ENCODE data around the gene MAST2. TPM values are rescaled to one million over a fixed set of nuclear protein-coding genes. Genes with fewer than 3 reads are reported as not detected.

The MAST2 gene
- total and polyA plus RNA-seq, 9 of the 15 experiments (the other 6 are each of a cell fraction or from before 2014, with no cell fraction given), result 0.73 to 32.0 (median 17.8) TPM

DNA sequence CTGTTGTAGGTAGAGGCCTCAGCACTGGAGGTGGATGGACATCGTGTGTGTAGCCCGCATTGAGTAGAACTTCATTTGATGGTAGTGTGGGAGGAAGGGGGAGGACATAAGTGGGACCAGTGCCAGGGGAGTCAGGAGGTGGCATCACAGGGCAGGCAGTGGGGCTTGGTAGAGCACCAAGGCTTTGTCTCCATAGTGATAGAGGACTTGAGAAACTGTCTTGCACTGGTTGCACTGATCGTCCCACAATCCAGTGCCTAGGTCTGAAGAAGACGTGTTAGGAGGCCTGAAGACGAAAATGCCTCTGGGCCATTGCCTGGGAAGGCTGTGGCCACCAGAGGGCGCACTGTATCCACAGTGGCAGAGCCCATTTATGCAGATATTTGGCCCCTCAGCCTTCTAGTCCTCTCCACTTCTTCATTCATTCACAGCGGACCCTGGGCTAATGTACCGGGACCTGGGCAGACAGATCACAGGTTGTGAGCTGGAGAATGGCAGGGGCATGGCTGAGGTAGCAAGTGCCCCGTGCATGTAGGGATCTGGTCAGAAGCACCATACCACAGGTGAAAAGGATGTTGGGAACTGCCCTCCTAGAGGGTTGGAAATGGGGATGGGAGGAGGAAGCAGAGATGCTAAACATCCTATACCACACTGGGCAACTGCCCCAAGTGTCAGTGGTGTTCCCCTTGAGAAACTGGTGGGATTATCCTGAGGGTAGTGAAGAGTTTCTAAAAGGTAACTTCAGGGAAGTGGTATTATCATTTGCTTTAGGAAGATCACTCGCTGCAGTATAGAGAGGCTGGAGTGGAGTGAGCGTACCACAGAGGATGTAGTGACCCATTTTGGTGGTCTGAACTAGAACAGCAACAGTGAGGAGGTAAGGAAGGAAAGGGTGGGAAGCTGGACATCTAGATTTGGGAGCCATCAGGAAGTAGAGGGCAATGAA, 233.8 kb downstream of the MAST2 start (continued):
- TF ChIP-seq ZNF79 (CRISPR knock-in tag; IDR thresholded peaks at IDR 0.05; ENCODE audit: low read depth) (no peak), SFPQ (IDR thresholded peaks at IDR 0.05; ENCODE audit: low read depth, low read length) (no peak), MTA1 (IDR thresholded peaks at IDR 0.05; ENCODE audit: borderline replicate concordance) (no peak), LARP7 (IDR thresholded peaks at IDR 0.05) (no peak), PRMT5 (CRISPR knock-in tag; IDR thresholded peaks at IDR 0.05) (no peak), BRD9 (IDR thresholded peaks at IDR 0.05; ENCODE audit: low read depth, partially characterized antibody) (no peak), SP2 (IDR thresholded peaks at IDR 0.05; ENCODE audit: extremely low read depth, low read depth, low read length, poor library complexity, severe bottlenecking) (no peak), FIP1L1 (IDR thresholded peaks at IDR 0.05; ENCODE audit: low read depth, low read length, poor library complexity, severe bottlenecking) (no peak), NFRKB (IDR thresholded peaks at IDR 0.05; ENCODE audit: low read depth) (no peak), ZNF76 (CRISPR knock-in tag; IDR thresholded peaks at IDR 0.05; ENCODE audit: borderline replicate concordance) (0 out of 2 replicates have a peak, but pooled peaks have one; percentile 53), MGA (IDR thresholded peaks at IDR 0.05) (no peak), TAF7 (tag; IDR thresholded peaks at IDR 0.05) (no peak), ZNF408 (CRISPR knock-in tag; IDR thresholded peaks at IDR 0.05; ENCODE audit: low read depth) (no peak), JUNB (CRISPR knock-in tag; conservative IDR thresholded peaks at IDR 0.05) (0 out of 2 replicates have a peak, but pooled peaks have one; percentile 6)
